Skeletal muscle tissue (tissue), 4 donors: Measurements from ENCODE around the gene PRKCA. TPM values are rescaled to one million over a fixed set of nuclear protein-coding genes. Genes with fewer than 3 reads are reported as not detected.

Experiments
- H3K27ac ChIP-seq: one replicate; pipeline ENCODE4 v1.7.0; 2013; ENCODE audit warnings: mild to moderate bottlenecking, low read depth, low read length, inconsistent platforms
- H3K27me3 ChIP-seq, 3 donors: one replicate each; pipeline ENCODE4 v1.7.0; 2013; ENCODE audit warnings: low read length in 3 of 3; ENCODE audit not compliant: control insufficient read depth in 3 of 3, insufficient read depth in 3 of 3
- H3K36me3 ChIP-seq, 3 donors: one replicate each; pipeline ENCODE4 v1.7.0; 2013; ENCODE audit warnings: low read length in 3 of 3; ENCODE audit not compliant: control insufficient read depth in 3 of 3, insufficient read depth in 3 of 3
- H3K4me1 ChIP-seq, 3 donors: one replicate each; pipeline ENCODE4 v1.7.0; 2013; ENCODE audit warnings: low read length in 3 of 3, mild to moderate bottlenecking in 3 of 3; ENCODE audit not compliant: control insufficient read depth in 3 of 3, insufficient read depth in 3 of 3
- H3K4me3 ChIP-seq, 3 donors: one replicate each; pipeline ENCODE4 v1.7.0; 2013; ENCODE audit warnings: low read length in 3 of 3
- H3K9ac ChIP-seq, 3 donors: one replicate each; pipeline ENCODE4 v1.7.0; 2013; ENCODE audit warnings: low read length in 3 of 3, mild to moderate bottlenecking in 3 of 3, moderate library complexity in 2 of 3, low read depth in 1 of 3
- H3K9me3 ChIP-seq, 3 donors: one replicate each; pipeline ENCODE4 v1.7.0; 2013; ENCODE audit warnings: low read length in 3 of 3; ENCODE audit not compliant: control insufficient read depth in 3 of 3
- total RNA-seq: library from RNA; depleted of rRNA; stranded (reverse); fragments of >200 nt; gene quantifications from one replicate; pipeline ENCODE4 v1.2.3, GENCODE V29; 2014
- donor health status: Osteomylitis.

Gene PRKCA
- total RNA-seq, 1 donor from 2014 or later = 2.1 TPM

DNA sequence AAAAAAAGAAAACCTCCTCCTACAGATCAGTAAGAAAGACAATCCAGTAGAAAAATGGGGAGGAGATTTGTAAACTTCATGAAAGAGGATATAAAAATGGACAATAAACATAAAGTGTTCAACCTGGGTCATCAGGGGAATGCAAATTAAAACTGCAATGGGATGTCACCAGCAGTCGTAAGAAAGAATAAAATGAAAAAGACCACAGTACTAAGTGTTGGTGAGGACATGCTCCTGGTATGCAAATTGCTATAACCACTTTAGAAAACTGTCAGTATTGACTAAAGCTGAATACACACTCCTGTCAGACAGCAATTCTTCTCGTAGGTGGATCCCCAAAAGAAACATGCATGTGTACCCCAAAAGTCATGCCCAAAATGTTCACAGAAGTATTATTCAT, 267.2 kb downstream of the PRKCA start:
- Histone ChIP-seq H3K27ac (no peak overlapping the region), H3K4me1 (no peaks in the 10 kb centered on the region), H3K9me3 (no peaks in the 10 kb centered on the region), H3K4me3 (no peak overlapping the region), H3K36me3 (no peaks in the 10 kb centered on the region), H3K9ac (no peak overlapping the region), H3K27me3 (no peaks in the 10 kb centered on the region)

DNA sequence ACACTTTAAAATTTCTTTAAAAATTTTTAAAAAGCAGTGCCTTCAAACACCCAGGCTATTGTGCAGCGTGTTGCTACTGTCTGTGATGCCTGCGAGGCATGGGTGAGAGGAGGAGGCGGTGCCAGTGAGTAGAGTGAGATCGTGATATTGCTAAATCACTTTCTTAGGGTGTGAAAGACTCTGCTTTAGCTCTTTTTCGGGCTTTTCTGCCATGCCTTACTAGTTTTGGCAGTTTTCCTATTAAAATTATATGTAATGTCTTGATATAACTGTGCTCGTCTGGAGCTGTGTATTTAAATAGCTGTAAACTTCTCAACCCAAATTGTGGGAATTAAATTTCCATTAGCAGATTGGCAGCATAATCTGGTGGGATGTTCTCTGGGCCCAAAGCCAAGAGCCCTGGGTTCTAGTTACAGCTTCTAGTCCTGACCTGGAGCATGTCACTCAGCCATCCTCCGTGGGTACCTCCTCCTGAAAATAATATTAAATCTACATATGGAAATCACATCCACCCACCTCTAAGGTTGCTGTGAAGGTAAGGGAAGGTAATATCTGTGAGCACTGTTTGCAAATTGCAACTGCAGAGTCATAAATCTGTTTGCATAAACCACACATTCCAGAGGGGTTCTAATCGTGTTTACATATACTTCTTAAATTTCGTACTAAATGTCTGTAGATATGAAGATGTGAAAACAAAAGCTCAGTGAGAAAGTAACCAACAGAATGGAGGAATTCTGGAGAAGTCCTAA, 268.2 kb downstream of the PRKCA start:
- H3K4me1 ChIP-seq = no peaks in the 10 kb centered on the region
- H3K27me3 ChIP-seq = no peaks in the 10 kb centered on the region
- H3K36me3 ChIP-seq = no peaks in the 10 kb centered on the region
- no peaks in the 10 kb centered on the region for H3K9me3 ChIP-seq
- no peak overlapping the region for H3K4me3 ChIP-seq
- H3K27ac ChIP-seq = no peak overlapping the region
- no peak overlapping the region for H3K9ac ChIP-seq

DNA sequence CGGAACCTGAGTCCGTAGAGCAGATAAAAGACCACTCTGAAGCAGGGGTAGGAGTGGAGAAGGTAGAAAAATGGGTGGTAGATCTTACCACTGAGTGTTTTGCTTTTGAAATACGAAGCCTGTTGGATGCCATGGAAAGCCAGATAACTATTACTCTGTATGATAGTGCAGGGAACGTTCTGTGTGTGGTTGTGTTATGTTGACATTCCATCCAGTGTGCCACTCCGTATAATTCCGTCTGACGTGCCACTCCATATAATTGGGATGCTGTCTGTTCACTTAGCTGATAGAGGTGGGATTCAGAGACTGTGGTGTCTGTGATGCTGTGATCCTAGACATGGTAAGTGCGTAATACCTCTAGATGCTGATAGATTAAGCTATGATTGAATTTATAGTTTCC, 269.3 kb downstream of the PRKCA start:
- no peaks in the 10 kb centered on the region for H3K27me3 ChIP-seq
- H3K27ac ChIP-seq = no peak overlapping the region
- no peaks in the 10 kb centered on the region for H3K9me3 ChIP-seq
- no peak overlapping the region for H3K9ac ChIP-seq
- H3K4me1 ChIP-seq = no peaks in the 10 kb centered on the region
- H3K4me3 ChIP-seq = no peak overlapping the region
- no peaks in the 10 kb centered on the region for H3K36me3 ChIP-seq

DNA sequence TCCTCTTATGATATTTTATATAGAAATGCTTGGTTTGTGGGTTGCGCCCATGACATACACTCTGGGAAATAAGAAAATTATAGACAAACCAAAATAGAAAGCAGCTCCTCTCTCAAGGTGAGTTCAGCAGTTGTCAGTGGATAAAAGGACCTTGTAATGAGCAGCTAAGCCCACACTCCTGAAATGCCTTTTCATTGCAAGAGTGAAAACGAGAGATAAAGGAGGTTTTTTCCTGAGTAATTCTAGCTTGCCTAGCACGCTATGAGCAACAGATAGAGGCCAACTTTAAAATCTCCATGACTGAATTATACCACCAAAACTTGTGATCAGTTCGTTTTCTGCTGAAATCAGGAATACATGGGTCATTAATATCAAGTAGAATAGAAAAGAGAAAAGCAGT, 270.7 kb downstream of the PRKCA start:
- Histone ChIP-seq H3K27ac (no peak overlapping the region), H3K9ac (no peak overlapping the region), H3K4me3 (no peak overlapping the region), H3K9me3 (no peaks in the 10 kb centered on the region), H3K36me3 (no peaks in the 10 kb centered on the region), H3K27me3 (no peaks in the 10 kb centered on the region), H3K4me1 (no peaks in the 10 kb centered on the region)

DNA sequence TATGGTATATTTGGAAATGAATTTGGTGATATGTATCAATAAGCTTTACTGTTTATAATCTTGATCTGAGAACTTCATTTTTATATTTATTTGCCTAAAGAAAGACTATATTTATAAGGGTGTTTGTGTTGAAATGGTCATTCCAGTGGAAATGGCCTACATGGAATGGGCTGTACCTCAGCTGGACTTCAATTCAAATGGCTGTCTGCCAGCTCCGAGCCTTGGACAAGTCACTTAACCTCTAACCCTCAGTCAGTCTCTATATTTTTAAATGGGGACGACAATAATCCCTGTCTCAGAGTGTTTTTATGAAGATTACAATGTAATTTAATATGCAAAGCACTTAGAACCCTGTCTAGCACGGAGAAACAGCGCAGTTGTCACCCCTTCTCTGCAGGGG, 271.7 kb downstream of the PRKCA start:
- Histone ChIP-seq H3K36me3 (no peaks in the 10 kb centered on the region), H3K27ac (no peak overlapping the region), H3K9me3 (no peaks in the 10 kb centered on the region), H3K27me3 (no peaks in the 10 kb centered on the region), H3K4me1 (peaks cover 0 to 5% (median 4%) of the 10 kb centered on the region in 3 donors), H3K4me3 (no peak overlapping the region), H3K9ac (no peak overlapping the region)

DNA sequence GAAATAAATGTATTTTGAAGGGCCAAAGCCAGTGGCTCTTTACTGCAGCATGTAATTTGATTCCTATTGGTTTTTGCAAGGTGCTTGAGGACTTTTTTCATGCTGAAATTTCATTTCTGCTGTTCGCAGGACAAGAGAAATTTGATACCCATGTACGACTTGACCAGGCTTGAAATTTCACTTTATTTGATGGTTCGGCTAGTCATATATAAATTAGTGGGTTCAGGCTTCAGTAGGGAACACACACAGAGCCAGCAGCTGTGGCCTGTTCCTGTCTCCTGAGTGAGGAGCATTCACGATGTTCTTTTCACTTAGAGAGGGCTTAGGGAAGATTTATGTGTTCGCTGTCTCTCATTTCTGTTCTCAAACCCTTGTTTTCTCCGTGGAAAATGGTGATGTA, 274.1 kb downstream of the PRKCA start:
- Histone ChIP-seq H3K4me1 (peaks cover 0 to 15% (median 12%) of the 10 kb centered on the region in 3 donors), H3K9me3 (no peaks in the 10 kb centered on the region), H3K4me3 (no peak overlapping the region), H3K27me3 (no peaks in the 10 kb centered on the region), H3K36me3 (no peaks in the 10 kb centered on the region), H3K27ac (no peak overlapping the region), H3K9ac (no peak overlapping the region)

DNA sequence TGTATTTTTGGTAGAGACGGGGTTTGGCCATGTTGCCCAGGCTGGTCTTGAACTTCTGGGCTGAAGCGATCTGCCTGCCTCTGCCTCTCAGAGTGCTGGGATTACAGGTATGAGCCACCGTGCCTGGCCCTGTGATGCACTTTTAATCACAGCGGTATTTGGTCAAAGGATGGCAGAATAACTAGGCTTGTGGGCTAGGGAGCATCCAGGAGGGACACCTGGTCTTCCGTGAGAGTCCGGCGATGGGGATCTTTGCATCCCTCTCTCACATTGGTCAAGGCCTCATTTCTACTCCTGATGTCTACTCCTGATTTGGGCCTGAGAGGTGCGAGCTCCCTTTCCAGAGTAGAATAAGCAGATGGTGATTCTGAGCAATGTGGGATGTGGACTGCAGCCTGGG, 274.6 kb downstream of the PRKCA start:
- Histone ChIP-seq H3K4me1 (peaks cover 0 to 15% (median 12%) of the 10 kb centered on the region in 3 donors), H3K27me3 (no peaks in the 10 kb centered on the region), H3K9me3 (no peaks in the 10 kb centered on the region), H3K4me3 (no peak overlapping the region), H3K36me3 (no peaks in the 10 kb centered on the region), H3K9ac (no peak overlapping the region), H3K27ac (no peak overlapping the region)

DNA sequence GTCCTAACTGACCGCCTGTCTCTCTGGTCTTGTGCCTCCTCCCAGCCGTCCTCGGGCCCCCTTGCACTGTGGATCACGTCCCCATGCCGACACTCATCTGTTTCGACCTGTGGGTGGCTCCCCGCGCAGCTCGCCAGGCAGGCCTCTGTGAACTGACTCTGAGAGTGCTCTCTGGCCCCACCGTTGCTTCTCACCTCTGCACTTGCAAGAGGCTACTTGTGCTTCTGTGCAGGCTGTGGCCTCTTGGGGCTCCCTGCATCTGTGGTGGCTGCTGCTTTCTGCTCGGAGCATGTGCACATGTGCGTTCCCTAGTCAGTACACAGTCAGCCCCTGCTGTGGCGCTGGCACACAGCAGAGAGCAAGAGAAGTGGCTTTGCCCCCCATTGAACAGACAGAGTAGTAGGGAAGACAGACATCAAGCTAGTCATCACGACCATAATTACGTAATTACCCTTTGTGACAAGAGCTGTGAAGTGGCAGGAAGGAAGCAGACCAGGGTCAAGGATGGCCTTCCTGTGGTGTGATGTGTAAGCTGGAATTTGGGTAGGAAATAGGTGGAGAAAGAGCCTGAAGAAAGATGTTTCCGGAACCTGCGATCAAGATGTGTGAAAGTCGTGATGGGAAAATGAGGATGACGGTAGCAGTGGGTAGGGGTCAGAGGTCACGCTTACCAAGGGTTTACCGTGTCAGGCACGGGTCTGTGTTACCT, 276.5 kb downstream of the PRKCA start:
- H3K27me3 ChIP-seq = no peaks in the 10 kb centered on the region
- no peak overlapping the region for H3K4me3 ChIP-seq
- no peaks in the 10 kb centered on the region for H3K36me3 ChIP-seq
- no peak overlapping the region for H3K27ac ChIP-seq
- H3K9ac ChIP-seq = no peak overlapping the region
- H3K4me1 ChIP-seq = peaks cover 0 to 15% (median 12%) of the 10 kb centered on the region in 3 donors
- H3K9me3 ChIP-seq = no peaks in the 10 kb centered on the region

DNA sequence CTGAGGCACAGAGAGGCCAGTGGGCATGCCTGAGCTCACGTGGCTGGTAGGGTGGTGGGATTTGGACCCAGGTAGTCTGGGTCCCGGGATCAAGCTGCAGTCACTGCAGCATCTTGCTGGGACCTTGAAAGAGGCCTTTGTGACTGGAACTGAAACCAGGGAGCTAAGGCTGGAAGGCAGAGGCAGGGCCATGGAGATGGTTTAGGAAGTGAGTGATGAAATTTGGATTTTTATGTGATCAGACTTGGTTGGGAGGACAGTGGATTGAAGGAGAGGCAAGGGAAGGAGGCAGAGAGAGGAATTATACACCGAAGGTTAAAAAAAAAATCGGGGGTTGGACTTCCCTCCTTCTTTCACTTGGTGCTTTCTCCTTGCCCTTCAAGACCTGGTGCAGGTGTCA, 277.1 kb downstream of the PRKCA start:
- Histone ChIP-seq H3K27me3 (no peaks in the 10 kb centered on the region), H3K4me3 (no peak overlapping the region), H3K9me3 (no peaks in the 10 kb centered on the region), H3K36me3 (no peaks in the 10 kb centered on the region), H3K9ac (no peak overlapping the region), H3K27ac (no peak overlapping the region), H3K4me1 (peaks cover 0 to 15% (median 12%) of the 10 kb centered on the region in 3 donors)

DNA sequence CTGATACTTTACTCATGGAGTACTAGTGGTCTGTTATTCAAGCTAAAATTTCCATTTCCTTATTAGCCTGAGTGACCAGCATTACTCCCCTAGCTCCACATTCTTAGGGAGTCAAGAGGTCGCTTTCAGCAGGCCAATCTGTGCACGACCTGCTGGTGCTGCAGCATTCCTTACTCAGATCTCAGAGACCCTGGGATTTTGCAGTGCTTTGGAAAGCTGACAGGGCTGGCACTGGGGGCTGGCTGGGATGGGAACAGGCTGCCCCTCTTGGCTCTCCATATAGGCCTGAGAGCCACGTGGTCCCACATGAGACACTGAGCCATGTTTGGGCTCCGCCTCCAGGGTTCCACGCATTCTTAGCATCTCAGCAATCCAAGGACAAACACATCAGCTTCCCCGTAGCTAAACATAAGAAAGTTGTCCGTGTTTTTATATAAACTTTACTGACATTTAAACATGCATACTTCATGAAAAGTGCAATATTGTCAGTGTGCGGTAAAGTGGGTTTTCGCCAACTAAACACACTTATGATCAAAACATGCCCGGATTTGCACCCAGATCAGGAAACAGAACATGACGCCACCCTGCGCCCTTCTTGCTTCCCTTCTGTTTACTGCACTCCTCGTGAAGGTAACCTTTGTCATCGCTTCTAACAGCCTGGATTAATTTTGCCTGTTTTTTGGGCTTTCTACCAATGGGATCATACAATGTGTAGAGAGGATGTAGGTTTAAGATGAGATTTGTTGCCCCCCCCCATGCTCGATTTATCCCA, 278.0 kb downstream of the PRKCA start:
- Histone ChIP-seq H3K4me1 (peaks cover 0 to 15% (median 12%) of the 10 kb centered on the region in 3 donors), H3K36me3 (no peaks in the 10 kb centered on the region), H3K4me3 (no peak overlapping the region), H3K9me3 (no peaks in the 10 kb centered on the region), H3K27me3 (no peaks in the 10 kb centered on the region), H3K9ac (no peak overlapping the region), H3K27ac (no peak overlapping the region)
